Type B pancreatic cell (in vitro differentiated cells): ENCODE results near the gene PRKCE. TPM values are rescaled to one million over a fixed set of nuclear protein-coding genes. Genes with fewer than 3 reads are reported as not detected.

ENCODE experiments used
- DNase-seq: peaks from one replicate; pipeline ENCODE4 v3.0.0; 2021; ENCODE audit warnings: mixed read lengths; ENCODE audit not compliant: unreplicated experiment; ENCODE audit errors: extremely low spot score
- H3K27ac Mint-ChIP-seq: 2 replicates; pipeline ENCODE4 v1.8.0; 2021; ENCODE audit warnings: mild to moderate bottlenecking, mixed read lengths
- H3K27me3 Mint-ChIP-seq: 2 replicates; pipeline ENCODE4 v1.8.0; 2021; ENCODE audit warnings: mixed read lengths
- H3K36me3 Mint-ChIP-seq: 2 replicates; pipeline ENCODE4 v1.8.0; 2021; ENCODE audit warnings: mixed read lengths
- H3K4me1 Mint-ChIP-seq: one replicate; pipeline ENCODE4 v1.8.0; 2021; ENCODE audit warnings: mixed read lengths; ENCODE audit not compliant: unreplicated experiment
- H3K4me3 Mint-ChIP-seq: 2 replicates; pipeline ENCODE4 v1.8.0; 2021; ENCODE audit warnings: mild to moderate bottlenecking, mixed read lengths
- H3K9me3 Mint-ChIP-seq: 2 replicates; pipeline ENCODE4 v1.8.0; 2021; ENCODE audit warnings: mixed read lengths
- CTCF ChIP-seq: fragments of 200-600 bp; sonication (generic); conservative IDR thresholded peaks from 2 replicates; pipeline ENCODE4 v1.5.0; 2021; ENCODE audit warnings: antibody characterized with exemption, mild to moderate bottlenecking
- total RNA-seq: library from RNA; stranded (reverse); gene quantifications from 2 replicates; pipeline ENCODE4 v1.2.1, GENCODE V29; 2021; ENCODE audit warnings: low replicate concordance

Gene PRKCE
- total RNA-seq, 1 donor from 2014 or later: 21.2 TPM

GRCh38 chr2:45840481-45840880, 189.0 kb downstream of the PRKCE start:
- H3K4me3 Mint-ChIP-seq: no peak overlapping the region
- H3K27ac Mint-ChIP-seq: no peak overlapping the region
- TF ChIP-seq CTCF: no peak
- no peaks in the 10 kb centered on the region for H3K36me3 Mint-ChIP-seq
- H3K27me3 Mint-ChIP-seq: peaks cover 13% of the 10 kb centered on the region
- peaks cover 39% of the 10 kb centered on the region for H3K4me1 Mint-ChIP-seq
- H3K9me3 Mint-ChIP-seq: no peaks in the 10 kb centered on the region
- DNase-seq: no peak

GRCh38 chr2:45841752-45842407, 190.4 kb downstream of the PRKCE start:
- Mint-ChIP-seq H3K4me3 (no peak overlapping the region), H3K27me3 (peaks cover 11% of the 10 kb centered on the region), H3K9me3 (no peaks in the 10 kb centered on the region), H3K27ac (no peak overlapping the region), H3K36me3 (peaks cover 7% of the 10 kb centered on the region), H3K4me1 (peaks cover 36% of the 10 kb centered on the region)
- no peak for TF ChIP-seq CTCF
- DNase-seq: no peak

- H3K36me3 Mint-ChIP-seq: peaks cover 7% of the 10 kb centered on the region
- DNase-seq: no peak
- H3K27me3 Mint-ChIP-seq: peaks cover 9% of the 10 kb centered on the region
- TF ChIP-seq CTCF: no peak
- no peak overlapping the region for H3K27ac Mint-ChIP-seq
- peaks cover 33% of the 10 kb centered on the region for H3K4me1 Mint-ChIP-seq
- no peak overlapping the region for H3K4me3 Mint-ChIP-seq
- H3K9me3 Mint-ChIP-seq: no peaks in the 10 kb centered on the region
Observed at GRCh38 chr2:45843136-45843535, 191.7 kb downstream of the PRKCE start.

GRCh38 chr2:45844796-45845457, 193.5 kb downstream of the PRKCE start:
- no peak for DNase-seq
- Mint-ChIP-seq H3K9me3 (no peaks in the 10 kb centered on the region), H3K36me3 (peaks cover 17% of the 10 kb centered on the region), H3K4me1 (peaks cover 40% of the 10 kb centered on the region), H3K27ac (no peak overlapping the region), H3K27me3 (peaks cover 9% of the 10 kb centered on the region), H3K4me3 (no peak overlapping the region)
- TF ChIP-seq CTCF: no peak

DNA sequence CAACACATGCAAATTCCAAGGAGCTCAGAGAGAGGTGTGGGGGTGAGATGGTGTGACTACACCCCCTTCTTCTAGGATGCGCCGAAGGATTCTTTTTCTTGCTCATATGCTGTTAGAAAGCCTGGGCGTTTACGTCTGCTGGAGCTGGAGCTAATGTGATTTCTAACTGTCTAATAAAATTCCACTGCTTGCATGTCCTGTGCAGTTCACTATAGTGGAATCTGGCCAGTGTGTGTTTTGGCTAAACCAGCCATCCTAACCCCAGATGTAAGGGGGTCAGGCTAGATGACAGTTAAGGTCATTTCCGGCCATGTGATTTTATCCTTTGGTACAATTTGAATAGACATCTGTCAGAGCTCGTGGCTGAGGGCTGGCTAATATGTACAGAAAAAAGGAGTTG, 194.1 kb downstream of the PRKCE start:
- Mint-ChIP-seq H3K27me3 (peaks cover 9% of the 10 kb centered on the region), H3K27ac (no peak overlapping the region), H3K36me3 (peaks cover 17% of the 10 kb centered on the region), H3K4me1 (peaks cover 41% of the 10 kb centered on the region), H3K9me3 (no peaks in the 10 kb centered on the region), H3K4me3 (no peak overlapping the region)
- DNase-seq: no peak
- no peak for TF ChIP-seq CTCF
